Peyer's patch (tissue), 4 donors: ENCODE results near the gene SRGAP1. TPM values are rescaled to one million over a fixed set of nuclear protein-coding genes. Genes with fewer than 3 reads are reported as not detected.
"Not testable (repeated sequence)": the region's sequence is repeated elsewhere in the genome, so short reads cannot be mapped to it uniquely, and the experiment has no call there.

ENCODE experiments used
- DNase-seq, 3 donors: peaks; one replicate each; pipeline ENCODE4 v3.0.0-alpha.2; 2017 to 2019
- H3K27ac ChIP-seq, 4 donors: fragments of 200-600 bp; sonication (generic); one replicate each; pipeline ENCODE4 v1.5.1; 2016 to 2019
- H3K27me3 ChIP-seq, 2 donors: fragments of 200-600 bp; sonication (generic); one replicate each; pipeline ENCODE4 v1.5.1; 2019
- H3K36me3 ChIP-seq, 3 donors: fragments of 200-600 bp; sonication (generic); one replicate each; pipeline ENCODE4 v1.5.1; 2016 to 2019
- H3K4me1 ChIP-seq, 4 donors: fragments of 200-600 bp; sonication (generic); one replicate each; pipeline ENCODE4 v1.5.1; 2016 to 2019
- H3K4me3 ChIP-seq, 4 donors: fragments of 200-600 bp; sonication (generic); 1 replicate in 3 of 4; 2 replicates in 1 of 4; pipeline ENCODE4 v1.5.1; 2016 to 2019; ENCODE audit warnings: mild to moderate bottlenecking in 1 of 4
- H3K9me3 ChIP-seq, 4 donors: fragments of 200-600 bp; sonication (generic); one replicate each; pipeline ENCODE4 v1.5.1; 2016 to 2019; ENCODE audit warnings: mild to moderate bottlenecking in 1 of 4
- CTCF ChIP-seq, 6 experiments: fragments of 450-650 bp in 4 of 6; fragments of 200-600 bp in 2 of 6; sonication (generic) in 1 of 6; IDR thresholded peaks; one replicate each; pipeline ENCODE4 v1.5.1; 2017 to 2019; ENCODE audit warnings: antibody characterized with exemption in 6 of 6, mild to moderate bottlenecking in 3 of 6, moderate library complexity in 1 of 6
- POLR2A ChIP-seq, 2 donors: fragments of 450-650 bp; IDR thresholded peaks; one replicate each; pipeline ENCODE4 v1.5.1; 2017; ENCODE audit warnings: antibody characterized with exemption in 2 of 2, mild to moderate bottlenecking in 2 of 2, moderate library complexity in 2 of 2
- total RNA-seq, 4 donors: library from RNA; depleted of rRNA; stranded (reverse); fragments of >200 nt; gene quantifications; one replicate each; pipeline ENCODE4 v1.1.0, GENCODE V29; 2016

The SRGAP1 gene
- total RNA-seq, 4 donors from 2014 or later, result 5.8 to 92.4 (median 16.4) TPM

GRCh38 chr12:64157110-64157509, 312.6 kb downstream of the SRGAP1 start:
- DNase-seq, result no peak
- no peak for TF ChIP-seq POLR2A (IDR thresholded peaks at IDR 0.05)
- TF ChIP-seq CTCF (IDR thresholded peaks at IDR 0.05), result no peak
- no peaks in the 10 kb centered on the region for H3K9me3 ChIP-seq
- no peaks in the 10 kb centered on the region for H3K36me3 ChIP-seq
- H3K27me3 ChIP-seq, result no peaks in the 10 kb centered on the region
- H3K27ac ChIP-seq, result no peak overlapping the region
- no peak overlapping the region for H3K4me3 ChIP-seq
- no peaks in the 10 kb centered on the region for H3K4me1 ChIP-seq

GRCh38 chr12:64160021-64160710, 315.7 kb downstream of the SRGAP1 start:
- TF ChIP-seq CTCF (IDR thresholded peaks at IDR 0.05) (no peak), POLR2A (IDR thresholded peaks at IDR 0.05) (no peak)
- no peaks in the 10 kb centered on the region for H3K36me3 ChIP-seq
- H3K27ac ChIP-seq, result no peak overlapping the region
- no peaks in the 10 kb centered on the region for H3K27me3 ChIP-seq
- no peak for DNase-seq
- no peaks in the 10 kb centered on the region for H3K4me1 ChIP-seq
- H3K9me3 ChIP-seq, result no peaks in the 10 kb centered on the region
- H3K4me3 ChIP-seq, result no peak overlapping the region

GRCh38 chr12:64160711-64161060, 316.2 kb downstream of the SRGAP1 start:
- Histone ChIP-seq H3K4me1 (no peaks in the 10 kb centered on the region), H3K27ac (no peak overlapping the region), H3K36me3 (no peaks in the 10 kb centered on the region), H3K9me3 (no peaks in the 10 kb centered on the region), H3K27me3 (no peaks in the 10 kb centered on the region), H3K4me3 (no peak overlapping the region)
- DNase-seq, result no peak
- TF ChIP-seq CTCF (IDR thresholded peaks at IDR 0.05) (no peak), POLR2A (IDR thresholded peaks at IDR 0.05) (no peak)

- H3K9me3 ChIP-seq, H3K4me1 ChIP-seq, DNase-seq, H3K36me3 ChIP-seq, H3K27ac ChIP-seq, H3K27me3 ChIP-seq, H3K4me3 ChIP-seq: not testable (repeated sequence)
Measured at GRCh38 chr12:64166606-64167005, 322.1 kb downstream of the SRGAP1 start.

- H3K27me3 ChIP-seq, H3K4me1 ChIP-seq, H3K36me3 ChIP-seq, DNase-seq, H3K9me3 ChIP-seq, H3K4me3 ChIP-seq, H3K27ac ChIP-seq: not testable (repeated sequence)
Measured at GRCh38 chr12:64167041-64167440, 322.5 kb downstream of the SRGAP1 start.

- Histone ChIP-seq H3K9me3 (no peaks in the 10 kb centered on the region), H3K4me3 (no peak overlapping the region), H3K36me3 (no peaks in the 10 kb centered on the region), H3K4me1 (no peaks in the 10 kb centered on the region), H3K27ac (no peak overlapping the region), H3K27me3 (no peaks in the 10 kb centered on the region)
- TF ChIP-seq POLR2A (IDR thresholded peaks at IDR 0.05), result no peak
- TF ChIP-seq CTCF (IDR thresholded peaks at IDR 0.05), result no peak
- DNase-seq, result no peak
Measured at GRCh38 chr12:64170024-64170423, 325.5 kb downstream of the SRGAP1 start.

GRCh38 chr12:64170730-64171129, 326.2 kb downstream of the SRGAP1 start:
- Histone ChIP-seq H3K27me3 (no peaks in the 10 kb centered on the region), H3K4me3 (no peak overlapping the region), H3K9me3 (no peaks in the 10 kb centered on the region), H3K4me1 (no peaks in the 10 kb centered on the region), H3K27ac (no peak overlapping the region), H3K36me3 (no peaks in the 10 kb centered on the region)
- no peak for TF ChIP-seq CTCF (IDR thresholded peaks at IDR 0.05)
- no peak for TF ChIP-seq POLR2A (IDR thresholded peaks at IDR 0.05)
- DNase-seq, result no peak
